Measurements from ENCODE around the gene TTI1. TPM values are rescaled to one million over a fixed set of nuclear protein-coding genes. Genes with fewer than 3 reads are reported as not detected.

TTI1 gene
- polyA plus RNA-seq, 3 donors, result 6.4 to 9.1 (median 8.8) TPM

- peaks cover 40 to 96% of the 10 kb centered on the region in 2 donors for H3K36me3 ChIP-seq (replicated peaks in 1 of 2; ENCODE audit: control insufficient read depth in 1 of 2, insufficient read depth in 2 of 2, low read length in 2 of 2)
- intact Hi-C loops (cut with micrococcal nuclease), result no loop called here
- Mint-ChIP-seq H3K27ac (no peak overlapping the region), H3K4me1 (no peaks in the 10 kb centered on the region), H3K9me3 (no peaks in the 10 kb centered on the region), H3K4me3 (no peak overlapping the region), H3K36me3 (peaks cover 60 to 73% of the 10 kb centered on the region in 2 donors), H3K27me3 (ENCODE audit: low read depth in 3 of 3) (no peaks in the 10 kb centered on the region)
- H2AFZ ChIP-seq (ENCODE audit: insufficient read depth, low read depth, low read length, poor library complexity, severe bottlenecking), result no peak overlapping the region
- no peaks in the 10 kb centered on the region for H3K27me3 ChIP-seq (ENCODE audit: control insufficient read depth in 2 of 2, insufficient read depth in 2 of 2, low read length in 2 of 2)
- WGBS (ENCODE audit: insufficient coverage), result 100% methylated on average over 1 of the region's 5 CpGs
- H3K4me3 ChIP-seq (replicated peaks in 1 of 3; ENCODE audit: low read depth in 2 of 3, low read length in 3 of 3), result no peak overlapping the region
- no peak for TF ChIP-seq CTCF (IDR thresholded peaks at IDR 0.05)
- no peak overlapping the region for H3K4me2 ChIP-seq (replicated peaks; ENCODE audit: extremely low read depth, low read length, poor library complexity, severe bottlenecking)
- H3K4me1 ChIP-seq (ENCODE audit: control insufficient read depth in 1 of 2, insufficient read depth in 2 of 2, low read length in 2 of 2), result no peaks in the 10 kb centered on the region
- H3K9me3 ChIP-seq (replicated peaks in 1 of 2; ENCODE audit: control insufficient read depth in 1 of 2, insufficient read depth in 1 of 2, low read length in 2 of 2), result no peaks in the 10 kb centered on the region
- no peaks in the 10 kb centered on the region for H3K79me2 ChIP-seq (ENCODE audit: insufficient read depth, low read length)
- no peak overlapping the region for H3K9ac ChIP-seq (ENCODE audit: insufficient read depth, low read length, poor library complexity, severe bottlenecking)
- no peak overlapping the region for H3K27ac ChIP-seq (ENCODE audit: low read depth in 1 of 2, low read length in 2 of 2)
- DNase-seq, result no peak
- peaks cover 9% of the 10 kb centered on the region for H4K20me1 ChIP-seq (ENCODE audit: insufficient read depth, low read length)
Observed at GRCh38 chr20:38008233-38008944, 24.9 kb downstream of the TTI1 start.

GRCh38 chr20:38007526-38007925, 25.7 kb downstream of the TTI1 start:
- Histone ChIP-seq H3K27ac (ENCODE audit: low read depth in 1 of 2, low read length in 2 of 2) (no peak overlapping the region), H3K4me3 (replicated peaks in 1 of 3; ENCODE audit: low read depth in 2 of 3, low read length in 3 of 3) (no peak overlapping the region), H2AFZ (ENCODE audit: insufficient read depth, low read depth, low read length, poor library complexity, severe bottlenecking) (no peak overlapping the region), H3K9me3 (replicated peaks in 1 of 2; ENCODE audit: control insufficient read depth in 1 of 2, insufficient read depth in 1 of 2, low read length in 2 of 2) (no peaks in the 10 kb centered on the region), H3K79me2 (ENCODE audit: insufficient read depth, low read length) (no peaks in the 10 kb centered on the region), H3K27me3 (ENCODE audit: control insufficient read depth in 2 of 2, insufficient read depth in 2 of 2, low read length in 2 of 2) (no peaks in the 10 kb centered on the region), H3K9ac (ENCODE audit: insufficient read depth, low read length, poor library complexity, severe bottlenecking) (no peak overlapping the region), H3K36me3 (replicated peaks in 1 of 2; ENCODE audit: control insufficient read depth in 1 of 2, insufficient read depth in 2 of 2, low read length in 2 of 2) (peaks cover 38 to 96% of the 10 kb centered on the region in 2 donors), H3K4me2 (replicated peaks; ENCODE audit: extremely low read depth, low read length, poor library complexity, severe bottlenecking) (no peak overlapping the region), H4K20me1 (ENCODE audit: insufficient read depth, low read length) (peaks cover 9% of the 10 kb centered on the region), H3K4me1 (ENCODE audit: control insufficient read depth in 1 of 2, insufficient read depth in 2 of 2, low read length in 2 of 2) (no peaks in the 10 kb centered on the region)
- H3K36me3 Mint-ChIP-seq, result peaks cover 56 to 73% of the 10 kb centered on the region in 2 donors
- H3K9me3 Mint-ChIP-seq, result no peaks in the 10 kb centered on the region
- no peak for TF ChIP-seq CTCF (IDR thresholded peaks at IDR 0.05)
- H3K27me3 Mint-ChIP-seq (ENCODE audit: low read depth in 3 of 3), result no peaks in the 10 kb centered on the region
- no peak overlapping the region for H3K27ac Mint-ChIP-seq
- DNase-seq, result no peak
- H3K4me3 Mint-ChIP-seq, result no peak overlapping the region
- H3K4me1 Mint-ChIP-seq, result no peaks in the 10 kb centered on the region
- intact Hi-C loops (cut with micrococcal nuclease), result no loop called here
- WGBS (ENCODE audit: insufficient coverage), result no CpG with 5 or more reads among the region's 1 CpG
